Activated T-cell treated with anti-CD3 and anti-CD28 coated beads, Interleukin-2, amount 50 U/mL, for 4 hours (primary cell): Measurements from ENCODE around the gene AGBL5. TPM values are rescaled to one million over a fixed set of nuclear protein-coding genes. Genes with fewer than 3 reads are reported as not detected.

Experiments used
- ATAC-seq, 2 donors: fragments of 200-7000 bp; cut with Tn5 transposase; one replicate each; pipeline ENCODE4 v1.10.0; 2021
- DNase-seq: peaks from one replicate; pipeline ENCODE4 v3.0.0-alpha.2; 2020
- H3K27me3 Mint-ChIP-seq: one replicate; pipeline ENCODE4 v1.8.0; 2021; ENCODE audit warnings: low read depth, mixed read lengths
- H3K36me3 Mint-ChIP-seq: one replicate; pipeline ENCODE4 v1.8.0; 2022; ENCODE audit warnings: mixed read lengths; ENCODE audit not compliant: insufficient read depth
- H3K4me1 Mint-ChIP-seq: one replicate; pipeline ENCODE4 v1.8.0; 2021; ENCODE audit warnings: low read depth, mixed read lengths
- H3K4me3 Mint-ChIP-seq: one replicate; pipeline ENCODE4 v1.8.0; 2021; ENCODE audit warnings: mild to moderate bottlenecking, moderate library complexity, mixed read lengths
- H3K9me3 Mint-ChIP-seq: one replicate; pipeline ENCODE4 v1.8.0; 2021; ENCODE audit warnings: mixed read lengths
- total RNA-seq, 3 donors: library from RNA; stranded (reverse); gene quantifications; one replicate each; pipeline ENCODE4 v1.2.1, GENCODE V29; 2021

AGBL5 gene
- total RNA-seq, 3 donors from 2014 or later: 6.5 to 11.2 (median 9.2) TPM

GRCh38 chr2:27053776-27054175 is 2.3 kb downstream of the AGBL5 start:
- Mint-ChIP-seq H3K27me3 (peaks cover 7% of the 10 kb centered on the region), H3K4me1 (peaks cover 15% of the 10 kb centered on the region), H3K36me3 (peaks cover 17% of the 10 kb centered on the region), H3K9me3 (no peaks in the 10 kb centered on the region), H3K4me3 (no peak overlapping the region)
- ATAC-seq (no peak), DNase-seq (no peak)

GRCh38 chr2:27054721-27055120 is 3.3 kb downstream of the AGBL5 start:
- ATAC-seq: no peak
- no peak overlapping the region for H3K4me3 Mint-ChIP-seq
- DNase-seq: no peak
- peaks cover 17% of the 10 kb centered on the region for H3K36me3 Mint-ChIP-seq
- H3K27me3 Mint-ChIP-seq: peaks cover 7% of the 10 kb centered on the region
- H3K4me1 Mint-ChIP-seq: peaks cover 10% of the 10 kb centered on the region
- H3K9me3 Mint-ChIP-seq: no peaks in the 10 kb centered on the region

- Mint-ChIP-seq H3K27me3 (no peaks in the 10 kb centered on the region), H3K4me1 (no peaks in the 10 kb centered on the region), H3K36me3 (peaks cover 14% of the 10 kb centered on the region), H3K4me3 (no peak overlapping the region), H3K9me3 (no peaks in the 10 kb centered on the region)
- ATAC-seq (no peak), DNase-seq (no peak)
Measured at GRCh38 chr2:27057184-27057583, 5.7 kb downstream of the AGBL5 start.

GRCh38 chr2:27058210-27058609 is 6.7 kb downstream of the AGBL5 start:
- Mint-ChIP-seq H3K4me3 (no peak overlapping the region), H3K27me3 (no peaks in the 10 kb centered on the region), H3K4me1 (no peaks in the 10 kb centered on the region), H3K36me3 (peaks cover 19% of the 10 kb centered on the region), H3K9me3 (no peaks in the 10 kb centered on the region)
- DNase-seq (no peak), ATAC-seq (no peak)

GRCh38 chr2:27059141-27059820 is 7.8 kb downstream of the AGBL5 start:
- ATAC-seq (no peak), DNase-seq (no peak)
- no peak overlapping the region for H3K4me3 Mint-ChIP-seq
- no peaks in the 10 kb centered on the region for H3K9me3 Mint-ChIP-seq
- no peaks in the 10 kb centered on the region for H3K4me1 Mint-ChIP-seq
- H3K27me3 Mint-ChIP-seq: no peaks in the 10 kb centered on the region
- peaks cover 15% of the 10 kb centered on the region for H3K36me3 Mint-ChIP-seq

- Mint-ChIP-seq H3K27me3 (no peaks in the 10 kb centered on the region), H3K4me3 (no peak overlapping the region), H3K9me3 (no peaks in the 10 kb centered on the region), H3K4me1 (no peaks in the 10 kb centered on the region), H3K36me3 (peaks cover 13% of the 10 kb centered on the region)
- ATAC-seq (no peak), DNase-seq (no peak)
Measured at GRCh38 chr2:27060323-27060722, 8.9 kb downstream of the AGBL5 start.

GRCh38 chr2:27065128-27065527 is 13.7 kb downstream of the AGBL5 start:
- H3K9me3 Mint-ChIP-seq: no peaks in the 10 kb centered on the region
- H3K36me3 Mint-ChIP-seq: peaks cover 35% of the 10 kb centered on the region
- no peak overlapping the region for H3K4me3 Mint-ChIP-seq
- peaks cover 31% of the 10 kb centered on the region for H3K4me1 Mint-ChIP-seq
- DNase-seq (no peak), ATAC-seq (no peak)
- H3K27me3 Mint-ChIP-seq: no peaks in the 10 kb centered on the region

- DNase-seq (no peak), ATAC-seq (no peak)
- Mint-ChIP-seq H3K4me1 (peaks cover 43% of the 10 kb centered on the region), H3K36me3 (peaks cover 32% of the 10 kb centered on the region), H3K9me3 (no peaks in the 10 kb centered on the region), H3K4me3 (no peak overlapping the region), H3K27me3 (no peaks in the 10 kb centered on the region)
Measured at GRCh38 chr2:27067385-27067784, 15.9 kb downstream of the AGBL5 start.

- Mint-ChIP-seq H3K36me3 (peaks cover 27% of the 10 kb centered on the region), H3K4me1 (peaks cover 58% of the 10 kb centered on the region), H3K27me3 (no peaks in the 10 kb centered on the region), H3K4me3 (peak overlapping the region; percentile 95), H3K9me3 (no peaks in the 10 kb centered on the region)
- no peak for DNase-seq
- ATAC-seq: no peak
Measured at GRCh38 chr2:27069436-27069835, 18.0 kb downstream of the AGBL5 start.

GRCh38 chr2:27069961-27070618 is 18.6 kb downstream of the AGBL5 start:
- no peak for DNase-seq
- Mint-ChIP-seq H3K27me3 (no peaks in the 10 kb centered on the region), H3K36me3 (peaks cover 25% of the 10 kb centered on the region), H3K9me3 (no peaks in the 10 kb centered on the region), H3K4me1 (peaks cover 64% of the 10 kb centered on the region), H3K4me3 (peak overlapping the region; percentile 95)
- no peak for ATAC-seq

GRCh38 chr2:27070653-27071276 is 19.3 kb downstream of the AGBL5 start:
- Mint-ChIP-seq H3K36me3 (peaks cover 21% of the 10 kb centered on the region), H3K9me3 (no peaks in the 10 kb centered on the region), H3K4me1 (peaks cover 68% of the 10 kb centered on the region), H3K4me3 (peak overlapping the region; percentile 95), H3K27me3 (no peaks in the 10 kb centered on the region)
- DNase-seq (no peak), ATAC-seq (no peak)

- H3K27me3 Mint-ChIP-seq: no peaks in the 10 kb centered on the region
- peaks cover 70% of the 10 kb centered on the region for H3K4me1 Mint-ChIP-seq
- peak; percentile 83 for DNase-seq
- ATAC-seq: peak; percentile 96
- H3K36me3 Mint-ChIP-seq: peaks cover 17% of the 10 kb centered on the region
- H3K4me3 Mint-ChIP-seq: peak within 1 kb of the TSS; percentile 95
- H3K9me3 Mint-ChIP-seq: no peaks in the 10 kb centered on the region
Measured at GRCh38 chr2:27071277-27071989, 20.0 kb downstream of the AGBL5 start, which contains the start of gene OST4. OST4 (minus strand) TSS chr2:27071654.

- H3K36me3 Mint-ChIP-seq: peaks cover 16% of the 10 kb centered on the region
- H3K4me1 Mint-ChIP-seq: peaks cover 74% of the 10 kb centered on the region
- DNase-seq: peak; percentile 23
Measured at GRCh38 chr2:27071990-27072830, 20.7 kb downstream of the AGBL5 start.

More at GRCh38 chr2:27071990-27072830, 20.7 kb downstream of the AGBL5 start:
- ATAC-seq: peak in 1 of 2 donors; percentile 20
- H3K27me3 Mint-ChIP-seq: no peaks in the 10 kb centered on the region
- H3K4me3 Mint-ChIP-seq: peak overlapping the region; percentile 81
- no peaks in the 10 kb centered on the region for H3K9me3 Mint-ChIP-seq
